GM18909 (cell line): Measurements from ENCODE around the gene DYNLRB1.

ENCODE experiments used
- ATAC-seq: cut with Tn5 transposase; IDR thresholded peaks from one replicate; pipeline ENCODE4 v1.9.1; 2021; ENCODE audit warnings: mild to moderate bottlenecking; ENCODE audit not compliant: unreplicated experiment, poor library complexity

DYNLRB1 gene

GRCh38 chr20:34531608-34532265 is 15.5 kb downstream of the DYNLRB1 start:
- no peak for ATAC-seq

- ATAC-seq: no peak
These were observed 16.1 kb downstream of the DYNLRB1 start for GRCh38 chr20:34532320-34532719.

GRCh38 chr20:34532756-34533155 is 16.5 kb downstream of the DYNLRB1 start:
- ATAC-seq: no peak

- ATAC-seq: no peak
These were observed 18.4 kb downstream of the DYNLRB1 start for GRCh38 chr20:34534391-34535165.

- no peak for ATAC-seq
These were observed 19.1 kb downstream of the DYNLRB1 start for GRCh38 chr20:34535301-34535840.

- ATAC-seq: no peak
These were observed 19.6 kb downstream of the DYNLRB1 start for GRCh38 chr20:34535857-34536256.

GRCh38 chr20:34536798-34537394 is 20.7 kb downstream of the DYNLRB1 start:
- ATAC-seq: no peak

GRCh38 chr20:34537651-34538050 is 21.4 kb downstream of the DYNLRB1 start:
- ATAC-seq: no peak

- no peak for ATAC-seq
These were observed 22.5 kb downstream of the DYNLRB1 start for GRCh38 chr20:34538671-34539123.

GRCh38 chr20:34539756-34540155 is 23.5 kb downstream of the DYNLRB1 start:
- no peak for ATAC-seq

- ATAC-seq: no peak
These were observed 24.5 kb downstream of the DYNLRB1 start for GRCh38 chr20:34540596-34541263.

GRCh38 chr20:34541264-34541901 is 25.2 kb downstream of the DYNLRB1 start:
- no peak for ATAC-seq

GRCh38 chr20:34541917-34542316 is 25.7 kb downstream of the DYNLRB1 start:
- no peak for ATAC-seq

- no peak for ATAC-seq
These were observed 26.2 kb downstream of the DYNLRB1 start for GRCh38 chr20:34542439-34542838.

- ATAC-seq: no peak
These were observed 27.3 kb downstream of the DYNLRB1 start for GRCh38 chr20:34543463-34544056.

GRCh38 chr20:34544109-34544796 is 28.0 kb downstream of the DYNLRB1 start:
- no peak for ATAC-seq

GRCh38 chr20:34546751-34547181 is 30.5 kb downstream of the DYNLRB1 start:
- ATAC-seq: no peak

GRCh38 chr20:34547844-34548613 is 31.8 kb downstream of the DYNLRB1 start:
- ATAC-seq: no peak
